ENCODE results near the gene GREB1L.
"Not testable (repeated sequence)": the region's sequence is repeated elsewhere in the genome, so short reads cannot be mapped to it uniquely, and the experiment has no call there.

Gene GREB1L

GRCh38 chr18:21362831-21363230, 120.8 kb downstream of the GREB1L start:
- Histone ChIP-seq H3K9me3 (ENCODE audit: control insufficient read depth in 2 of 2, low read length in 2 of 2) (no peaks in the 10 kb centered on the region), H3K4me3 (ENCODE audit: low read length in 2 of 2) (no peak overlapping the region), H3K36me3 (ENCODE audit: control insufficient read depth in 2 of 2, insufficient read depth in 2 of 2, low read length in 2 of 2) (no peaks in the 10 kb centered on the region), H3K27me3 (ENCODE audit: control insufficient read depth in 1 of 2, insufficient read depth in 2 of 2, low read length in 2 of 2) (peaks cover 0 to 4% of the 10 kb centered on the region in 2 donors), H3K9ac (ENCODE audit: low read length in 2 of 2) (no peak overlapping the region), H3K4me1 (ENCODE audit: control insufficient read depth, insufficient read depth, low read length) (no peaks in the 10 kb centered on the region), H3K27ac (ENCODE audit: low read length) (no peak overlapping the region)

GRCh38 chr18:21363348-21363747, 121.3 kb downstream of the GREB1L start:
- H3K36me3 ChIP-seq (ENCODE audit: control insufficient read depth in 2 of 2, insufficient read depth in 2 of 2, low read length in 2 of 2) = no peaks in the 10 kb centered on the region
- H3K4me3 ChIP-seq (ENCODE audit: low read length in 2 of 2) = no peak overlapping the region
- no peaks in the 10 kb centered on the region for H3K4me1 ChIP-seq (ENCODE audit: control insufficient read depth, insufficient read depth, low read length)
- H3K9me3 ChIP-seq (ENCODE audit: control insufficient read depth in 2 of 2, low read length in 2 of 2) = no peaks in the 10 kb centered on the region
- H3K27ac ChIP-seq (ENCODE audit: low read length) = no peak overlapping the region
- H3K9ac ChIP-seq (ENCODE audit: low read length in 2 of 2) = no peak overlapping the region
- H3K27me3 ChIP-seq (ENCODE audit: control insufficient read depth in 1 of 2, insufficient read depth in 2 of 2, low read length in 2 of 2) = peaks cover 0 to 4% of the 10 kb centered on the region in 2 donors

- no peak overlapping the region for H3K27ac ChIP-seq (ENCODE audit: low read length)
- H3K9me3 ChIP-seq (ENCODE audit: control insufficient read depth in 2 of 2, low read length in 2 of 2) = no peaks in the 10 kb centered on the region
- H3K27me3 ChIP-seq (ENCODE audit: control insufficient read depth in 1 of 2, insufficient read depth in 2 of 2, low read length in 2 of 2) = peaks cover 0 to 4% of the 10 kb centered on the region in 2 donors
- H3K9ac ChIP-seq (ENCODE audit: low read length in 2 of 2) = no peak overlapping the region
- H3K4me3 ChIP-seq (ENCODE audit: low read length in 2 of 2) = no peak overlapping the region
- H3K36me3 ChIP-seq (ENCODE audit: control insufficient read depth in 2 of 2, insufficient read depth in 2 of 2, low read length in 2 of 2) = no peaks in the 10 kb centered on the region
- H3K4me1 ChIP-seq (ENCODE audit: control insufficient read depth, insufficient read depth, low read length) = no peaks in the 10 kb centered on the region
These were observed 122.4 kb downstream of the GREB1L start for GRCh38 chr18:21364471-21364870.

GRCh38 chr18:21366896-21367295, 124.9 kb downstream of the GREB1L start:
- no peaks in the 10 kb centered on the region for H3K36me3 ChIP-seq (ENCODE audit: control insufficient read depth in 2 of 2, insufficient read depth in 2 of 2, low read length in 2 of 2)
- H3K4me1 ChIP-seq (ENCODE audit: control insufficient read depth, insufficient read depth, low read length) = no peaks in the 10 kb centered on the region
- H3K27ac ChIP-seq (ENCODE audit: low read length) = no peak overlapping the region
- no peak overlapping the region for H3K4me3 ChIP-seq (ENCODE audit: low read length in 2 of 2)
- H3K9me3 ChIP-seq (ENCODE audit: control insufficient read depth in 2 of 2, low read length in 2 of 2) = no peaks in the 10 kb centered on the region
- no peak overlapping the region for H3K9ac ChIP-seq (ENCODE audit: low read length in 2 of 2)
- H3K27me3 ChIP-seq (ENCODE audit: control insufficient read depth in 1 of 2, insufficient read depth in 2 of 2, low read length in 2 of 2) = peaks cover 0 to 4% of the 10 kb centered on the region in 2 donors

GRCh38 chr18:21369146-21369545, 127.1 kb downstream of the GREB1L start:
- Histone ChIP-seq H3K36me3 (ENCODE audit: control insufficient read depth in 2 of 2, insufficient read depth in 2 of 2, low read length in 2 of 2) (no peaks in the 10 kb centered on the region), H3K9ac (ENCODE audit: low read length in 2 of 2) (no peak overlapping the region), H3K9me3 (ENCODE audit: control insufficient read depth in 2 of 2, low read length in 2 of 2) (no peaks in the 10 kb centered on the region), H3K27ac (ENCODE audit: low read length) (no peak overlapping the region), H3K4me3 (ENCODE audit: low read length in 2 of 2) (no peak overlapping the region), H3K4me1 (ENCODE audit: control insufficient read depth, insufficient read depth, low read length) (no peaks in the 10 kb centered on the region), H3K27me3 (ENCODE audit: control insufficient read depth in 1 of 2, insufficient read depth in 2 of 2, low read length in 2 of 2) (peaks cover 0 to 4% of the 10 kb centered on the region in 2 donors)

GRCh38 chr18:21369597-21369996, 127.6 kb downstream of the GREB1L start:
- H3K27me3 ChIP-seq (ENCODE audit: control insufficient read depth in 1 of 2, insufficient read depth in 2 of 2, low read length in 2 of 2); H3K36me3 ChIP-seq (ENCODE audit: control insufficient read depth in 2 of 2, insufficient read depth in 2 of 2, low read length in 2 of 2); H3K4me3 ChIP-seq (ENCODE audit: low read length in 2 of 2); H3K4me1 ChIP-seq (ENCODE audit: control insufficient read depth, insufficient read depth, low read length); H3K9me3 ChIP-seq (ENCODE audit: control insufficient read depth in 2 of 2, low read length in 2 of 2); H3K9ac ChIP-seq (ENCODE audit: low read length in 2 of 2); H3K27ac ChIP-seq (ENCODE audit: low read length): not testable (repeated sequence)

GRCh38 chr18:21383031-21383430, 141.0 kb downstream of the GREB1L start:
- Histone ChIP-seq H3K4me3 (ENCODE audit: low read length in 2 of 2) (no peak overlapping the region), H3K36me3 (ENCODE audit: control insufficient read depth in 2 of 2, insufficient read depth in 2 of 2, low read length in 2 of 2) (no peaks in the 10 kb centered on the region), H3K27me3 (ENCODE audit: control insufficient read depth in 1 of 2, insufficient read depth in 2 of 2, low read length in 2 of 2) (no peaks in the 10 kb centered on the region), H3K27ac (ENCODE audit: low read length) (no peak overlapping the region), H3K9ac (ENCODE audit: low read length in 2 of 2) (no peak overlapping the region), H3K4me1 (ENCODE audit: control insufficient read depth, insufficient read depth, low read length) (no peaks in the 10 kb centered on the region), H3K9me3 (ENCODE audit: control insufficient read depth in 2 of 2, low read length in 2 of 2) (no peaks in the 10 kb centered on the region)

GRCh38 chr18:21386523-21387240, 144.7 kb downstream of the GREB1L start:
- no peak overlapping the region for H3K27ac ChIP-seq (ENCODE audit: low read length)
- no peak overlapping the region for H3K4me3 ChIP-seq (ENCODE audit: low read length in 2 of 2)
- H3K9me3 ChIP-seq (ENCODE audit: control insufficient read depth in 2 of 2, low read length in 2 of 2) = no peaks in the 10 kb centered on the region
- no peaks in the 10 kb centered on the region for H3K4me1 ChIP-seq (ENCODE audit: control insufficient read depth, insufficient read depth, low read length)
- H3K36me3 ChIP-seq (ENCODE audit: control insufficient read depth in 2 of 2, insufficient read depth in 2 of 2, low read length in 2 of 2) = no peaks in the 10 kb centered on the region
- no peak overlapping the region for H3K9ac ChIP-seq (ENCODE audit: low read length in 2 of 2)
- no peaks in the 10 kb centered on the region for H3K27me3 ChIP-seq (ENCODE audit: control insufficient read depth in 1 of 2, insufficient read depth in 2 of 2, low read length in 2 of 2)

- no peak overlapping the region for H3K9ac ChIP-seq (ENCODE audit: low read length in 2 of 2)
- no peak overlapping the region for H3K27ac ChIP-seq (ENCODE audit: low read length)
- H3K27me3 ChIP-seq (ENCODE audit: control insufficient read depth in 1 of 2, insufficient read depth in 2 of 2, low read length in 2 of 2) = no peaks in the 10 kb centered on the region
- no peaks in the 10 kb centered on the region for H3K9me3 ChIP-seq (ENCODE audit: control insufficient read depth in 2 of 2, low read length in 2 of 2)
- H3K4me1 ChIP-seq (ENCODE audit: control insufficient read depth, insufficient read depth, low read length) = no peaks in the 10 kb centered on the region
- H3K36me3 ChIP-seq (ENCODE audit: control insufficient read depth in 2 of 2, insufficient read depth in 2 of 2, low read length in 2 of 2) = no peaks in the 10 kb centered on the region
- H3K4me3 ChIP-seq (ENCODE audit: low read length in 2 of 2) = no peak overlapping the region
These were observed 145.9 kb downstream of the GREB1L start for GRCh38 chr18:21387886-21388285.

GRCh38 chr18:21389283-21389682, 147.3 kb downstream of the GREB1L start:
- no peak overlapping the region for H3K4me3 ChIP-seq (ENCODE audit: low read length in 2 of 2)
- no peaks in the 10 kb centered on the region for H3K4me1 ChIP-seq (ENCODE audit: control insufficient read depth, insufficient read depth, low read length)
- H3K36me3 ChIP-seq (ENCODE audit: control insufficient read depth in 2 of 2, insufficient read depth in 2 of 2, low read length in 2 of 2) = no peaks in the 10 kb centered on the region
- no peaks in the 10 kb centered on the region for H3K9me3 ChIP-seq (ENCODE audit: control insufficient read depth in 2 of 2, low read length in 2 of 2)
- no peak overlapping the region for H3K27ac ChIP-seq (ENCODE audit: low read length)
- H3K9ac ChIP-seq (ENCODE audit: low read length in 2 of 2) = no peak overlapping the region
- no peaks in the 10 kb centered on the region for H3K27me3 ChIP-seq (ENCODE audit: control insufficient read depth in 1 of 2, insufficient read depth in 2 of 2, low read length in 2 of 2)

GRCh38 chr18:21389903-21390302, 147.9 kb downstream of the GREB1L start:
- no peak overlapping the region for H3K27ac ChIP-seq (ENCODE audit: low read length)
- H3K4me1 ChIP-seq (ENCODE audit: control insufficient read depth, insufficient read depth, low read length) = no peaks in the 10 kb centered on the region
- H3K9me3 ChIP-seq (ENCODE audit: control insufficient read depth in 2 of 2, low read length in 2 of 2) = no peaks in the 10 kb centered on the region
- H3K9ac ChIP-seq (ENCODE audit: low read length in 2 of 2) = no peak overlapping the region
- no peaks in the 10 kb centered on the region for H3K36me3 ChIP-seq (ENCODE audit: control insufficient read depth in 2 of 2, insufficient read depth in 2 of 2, low read length in 2 of 2)
- no peak overlapping the region for H3K4me3 ChIP-seq (ENCODE audit: low read length in 2 of 2)
- no peaks in the 10 kb centered on the region for H3K27me3 ChIP-seq (ENCODE audit: control insufficient read depth in 1 of 2, insufficient read depth in 2 of 2, low read length in 2 of 2)
